ENCODE results near the gene SEZ6L2.
"Not testable (repeated sequence)": the region's sequence is repeated elsewhere in the genome, so short reads cannot be mapped to it uniquely, and the experiment has no call there.

The SEZ6L2 gene

DNA sequence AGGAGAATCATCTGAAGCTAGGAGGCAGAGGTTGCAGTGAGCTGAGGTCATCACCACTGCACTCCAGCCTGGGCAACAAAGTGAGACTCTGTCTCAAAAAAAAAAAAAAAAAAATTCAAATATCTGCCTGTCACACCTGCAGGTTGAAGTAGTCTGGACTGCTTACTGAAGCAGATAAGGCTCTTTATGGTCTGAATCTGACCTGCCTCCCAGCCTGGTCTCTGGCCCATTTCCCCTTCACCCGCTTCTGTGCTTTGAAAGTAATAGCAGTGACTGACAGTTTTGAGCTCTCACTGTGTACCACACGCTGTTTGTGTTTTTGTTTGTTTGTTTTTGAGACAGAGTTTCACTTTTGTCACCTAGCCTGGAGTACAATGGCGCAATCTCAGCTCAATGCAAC is 5.8 kb downstream of the SEZ6L2 start:
- H3K4me3 ChIP-seq (ENCODE audit: low read depth, low read length) = no peak overlapping the region
- no peak for DNase-seq (ENCODE audit: low read depth)

DNA sequence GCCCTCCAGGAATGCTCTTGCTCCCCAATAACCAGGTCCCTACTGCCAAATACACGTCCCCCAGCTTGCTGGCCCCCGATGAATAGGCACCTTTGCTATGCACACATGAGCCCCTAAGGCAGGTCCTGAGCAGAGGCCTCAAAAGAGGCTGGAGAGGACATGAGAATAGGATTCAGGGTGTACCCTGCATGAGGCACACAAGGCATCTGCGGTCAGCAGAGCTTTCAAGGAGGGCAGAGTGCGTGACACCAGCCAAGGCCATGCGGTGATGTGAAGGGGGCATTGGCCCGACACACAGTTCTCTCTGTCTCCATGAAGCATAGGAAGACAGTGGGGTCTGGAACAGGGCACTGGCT is 6.9 kb downstream of the SEZ6L2 start:
- H3K4me3 ChIP-seq (ENCODE audit: low read depth, low read length) = no peak overlapping the region
- no peak for DNase-seq (ENCODE audit: low read depth)

GRCh38 chr16:29891525-29892457 is 7.6 kb downstream of the SEZ6L2 start:
- no peak for DNase-seq (ENCODE audit: low read depth)
- H3K4me3 ChIP-seq (ENCODE audit: low read depth, low read length) = no peak overlapping the region

- not testable (repeated sequence) for DNase-seq (ENCODE audit: low read depth); H3K4me3 ChIP-seq (ENCODE audit: low read depth, low read length)
Measured at GRCh38 chr16:29889372-29889771, 10.0 kb downstream of the SEZ6L2 start.

GRCh38 chr16:29883987-29884386 is 15.4 kb downstream of the SEZ6L2 start:
- no peak overlapping the region for H3K4me3 ChIP-seq (ENCODE audit: low read depth, low read length)
- no peak for DNase-seq (ENCODE audit: low read depth)

DNA sequence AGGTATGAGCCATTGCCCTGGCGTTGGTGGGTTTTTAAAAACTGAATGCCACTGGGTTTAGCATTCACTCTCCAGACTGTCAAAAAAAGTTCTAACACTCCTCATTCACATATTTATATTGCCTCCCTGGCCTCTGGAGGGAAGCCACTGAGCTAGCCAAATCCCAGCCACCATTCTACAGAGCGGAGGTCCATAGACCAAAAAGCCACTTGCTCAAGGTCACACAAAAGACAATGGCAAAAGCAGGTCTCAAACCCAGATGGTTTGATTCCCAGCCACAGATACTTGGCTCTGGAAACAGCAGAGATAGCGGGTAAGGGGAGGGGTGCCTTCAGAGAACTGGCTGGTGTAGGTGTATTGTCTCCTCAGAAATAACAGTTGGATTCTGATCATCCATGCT is 18.3 kb downstream of the SEZ6L2 start:
- DNase-seq (ENCODE audit: low read depth) = no peak
- H3K4me3 ChIP-seq (ENCODE audit: low read depth, low read length) = no peak overlapping the region

DNA sequence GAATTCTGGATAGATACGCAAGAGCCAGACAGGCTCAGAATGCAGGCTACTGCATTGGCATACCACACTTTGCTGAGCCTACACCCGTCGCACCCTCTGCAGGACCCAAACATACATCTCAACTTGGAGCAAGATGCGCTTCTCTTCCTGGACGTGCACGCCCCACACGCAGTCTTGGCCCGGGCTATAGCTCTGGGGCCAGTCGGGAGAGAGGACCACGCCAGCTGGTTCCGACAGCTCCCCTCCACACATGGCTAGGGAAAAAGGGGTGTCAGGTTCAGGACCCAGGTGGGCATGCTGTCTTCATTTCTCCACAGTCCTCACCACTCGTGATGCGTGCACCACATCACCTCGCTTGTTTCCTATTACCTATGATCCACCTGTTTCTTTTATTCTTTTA is 21.2 kb downstream of the SEZ6L2 start:
- no peak overlapping the region for H3K4me3 ChIP-seq (ENCODE audit: low read depth, low read length)
- no peak for DNase-seq (ENCODE audit: low read depth)

GRCh38 chr16:29877266-29877961 is 21.9 kb downstream of the SEZ6L2 start:
- no peak overlapping the region for H3K4me3 ChIP-seq (ENCODE audit: low read depth, low read length)
- DNase-seq (ENCODE audit: low read depth) = no peak

- no peak for DNase-seq (ENCODE audit: low read depth)
- H3K4me3 ChIP-seq (ENCODE audit: low read depth, low read length) = peak overlapping the region; percentile 5
Measured at GRCh38 chr16:29876594-29877249, 22.6 kb downstream of the SEZ6L2 start.

GRCh38 chr16:29876217-29876593 is 23.1 kb downstream of the SEZ6L2 start:
- no peak for DNase-seq (ENCODE audit: low read depth)
- peak overlapping the region; percentile 5 for H3K4me3 ChIP-seq (ENCODE audit: low read depth, low read length)

DNA sequence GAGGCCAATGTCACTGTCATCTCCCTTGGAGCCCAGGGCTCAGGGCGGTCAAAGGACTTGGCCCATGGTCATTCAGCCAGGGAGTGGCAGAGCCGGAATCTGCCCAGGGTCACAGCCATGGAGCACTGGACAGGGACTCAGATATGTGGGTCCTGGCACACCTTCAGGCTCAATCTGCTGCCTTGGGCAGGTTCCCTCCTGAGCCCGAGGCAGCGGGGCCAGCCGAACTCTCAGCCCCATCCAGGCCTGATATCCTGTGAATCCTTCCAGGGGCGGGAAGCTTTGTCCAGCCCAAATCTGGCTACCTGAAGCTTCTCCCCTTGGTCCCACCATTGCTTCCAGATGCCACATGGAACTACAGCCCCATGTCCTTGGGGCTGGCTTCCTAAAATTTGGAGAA is 24.1 kb downstream of the SEZ6L2 start:
- DNase-seq (ENCODE audit: low read depth) = no peak
- no peak overlapping the region for H3K4me3 ChIP-seq (ENCODE audit: low read depth, low read length)

GRCh38 chr16:29873319-29873718 is 26.0 kb downstream of the SEZ6L2 start:
- no peak for DNase-seq (ENCODE audit: low read depth)
- H3K4me3 ChIP-seq (ENCODE audit: low read depth, low read length) = no peak overlapping the region

GRCh38 chr16:29871822-29872546 is 27.4 kb downstream of the SEZ6L2 start:
- DNase-seq (ENCODE audit: low read depth) = no peak
- H3K4me3 ChIP-seq (ENCODE audit: low read depth, low read length) = no peak overlapping the region

- DNase-seq (ENCODE audit: low read depth); H3K4me3 ChIP-seq (ENCODE audit: low read depth, low read length): not testable (repeated sequence)
Measured at GRCh38 chr16:29869067-29869466, 30.3 kb downstream of the SEZ6L2 start.

DNA sequence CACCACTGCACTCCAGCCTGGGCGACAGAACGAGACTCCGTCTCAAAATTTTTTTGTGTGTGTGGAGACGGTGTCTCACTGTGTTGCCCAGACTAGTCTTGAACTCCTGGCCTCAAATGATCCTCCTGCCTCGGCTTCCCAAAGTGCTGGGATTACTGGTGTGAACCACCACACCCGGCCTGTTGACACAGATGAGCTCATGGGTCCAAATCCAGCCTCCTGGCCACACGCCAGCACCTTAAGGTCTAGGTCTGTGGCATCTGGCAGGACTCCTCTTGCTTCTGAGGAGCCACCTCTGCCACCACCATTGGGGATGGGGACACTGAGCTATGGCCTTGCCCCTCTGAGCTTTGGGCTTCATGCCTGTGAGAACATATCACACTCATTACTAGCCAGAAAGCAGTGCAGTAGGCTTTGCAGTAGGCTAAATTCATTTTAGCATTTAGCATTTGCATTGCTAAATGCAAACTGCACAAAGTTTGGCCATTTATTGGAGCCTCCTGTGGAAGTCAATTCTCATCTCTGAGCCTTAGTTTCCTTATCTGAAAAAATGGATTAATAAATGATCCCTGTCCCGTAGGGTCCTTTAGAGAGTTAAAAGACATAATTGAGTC is 30.8 kb downstream of the SEZ6L2 start:
- H3K4me3 ChIP-seq (ENCODE audit: low read depth, low read length) = no peak overlapping the region
- no peak for DNase-seq (ENCODE audit: low read depth)

DNA sequence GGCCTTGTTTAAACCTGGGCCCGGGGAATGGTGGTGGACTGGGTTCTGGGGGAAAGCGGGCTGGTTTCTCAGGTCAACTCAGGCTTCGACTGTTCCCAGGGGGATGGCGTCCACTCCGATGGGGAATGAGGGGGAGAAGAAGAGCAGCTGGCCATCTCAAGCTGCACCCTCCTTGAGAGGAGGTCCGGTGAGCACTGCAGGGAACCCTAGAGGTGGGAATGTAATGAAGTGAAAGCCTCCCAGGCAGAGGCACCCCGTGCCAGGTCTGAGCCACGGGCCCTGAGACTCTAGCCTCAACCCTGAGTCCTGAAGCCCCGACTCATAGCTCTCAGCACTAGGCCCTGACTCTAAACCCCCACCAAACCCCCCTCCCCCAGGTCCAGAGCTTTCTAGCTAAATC is 35.1 kb downstream of the SEZ6L2 start:
- no peak overlapping the region for H3K4me3 ChIP-seq (ENCODE audit: low read depth, low read length)
- DNase-seq (ENCODE audit: low read depth) = no peak

- H3K4me3 ChIP-seq (ENCODE audit: low read depth, low read length) = peak overlapping the region; percentile 84
- no peak for DNase-seq (ENCODE audit: low read depth)
Measured at GRCh38 chr16:29863669-29863984, 35.7 kb downstream of the SEZ6L2 start.

GRCh38 chr16:29862884-29863668 is 36.3 kb downstream of the SEZ6L2 start, which contains the start of gene CDIPT:
Gene CDIPT (minus strand): TSS chr16:29863226. CDS start chr16:29862857, 369 bp downstream.
- DNase-seq (ENCODE audit: low read depth) = peak; percentile 90
- peak within 1 kb of the TSS; percentile 84 for H3K4me3 ChIP-seq (ENCODE audit: low read depth, low read length)
